Stomach smooth muscle (tissue), 2 donors: ENCODE results near the gene GALNT9.

Experiments
- H3K27ac ChIP-seq: one replicate; pipeline ENCODE4 v1.7.0; 2013; ENCODE audit warnings: mild to moderate bottlenecking, low read length, inconsistent platforms
- H3K27me3 ChIP-seq, 2 donors: one replicate each; pipeline ENCODE4 v1.7.0; 2013; ENCODE audit warnings: low read length in 2 of 2; ENCODE audit not compliant: insufficient read depth in 2 of 2, control insufficient read depth in 1 of 2
- H3K36me3 ChIP-seq, 2 donors: one replicate each; pipeline ENCODE4 v1.7.0; 2013; ENCODE audit warnings: low read length in 2 of 2; ENCODE audit not compliant: control insufficient read depth in 2 of 2, insufficient read depth in 2 of 2
- H3K4me1 ChIP-seq: one replicate; pipeline ENCODE4 v1.7.0; 2013; ENCODE audit warnings: low read length; ENCODE audit not compliant: control insufficient read depth, insufficient read depth
- H3K4me3 ChIP-seq, 2 donors: one replicate each; pipeline ENCODE4 v1.7.0; 2013; ENCODE audit warnings: low read length in 2 of 2
- H3K9ac ChIP-seq, 2 donors: one replicate each; pipeline ENCODE4 v1.7.0; 2013; ENCODE audit warnings: low read length in 2 of 2, mild to moderate bottlenecking in 1 of 2
- H3K9me3 ChIP-seq, 2 donors: one replicate each; pipeline ENCODE4 v1.7.0; 2013; ENCODE audit warnings: low read length in 2 of 2; ENCODE audit not compliant: control insufficient read depth in 2 of 2
- donor health status: healthy.
- donor health status: Pancreatic carcinoma.

GALNT9 gene

DNA sequence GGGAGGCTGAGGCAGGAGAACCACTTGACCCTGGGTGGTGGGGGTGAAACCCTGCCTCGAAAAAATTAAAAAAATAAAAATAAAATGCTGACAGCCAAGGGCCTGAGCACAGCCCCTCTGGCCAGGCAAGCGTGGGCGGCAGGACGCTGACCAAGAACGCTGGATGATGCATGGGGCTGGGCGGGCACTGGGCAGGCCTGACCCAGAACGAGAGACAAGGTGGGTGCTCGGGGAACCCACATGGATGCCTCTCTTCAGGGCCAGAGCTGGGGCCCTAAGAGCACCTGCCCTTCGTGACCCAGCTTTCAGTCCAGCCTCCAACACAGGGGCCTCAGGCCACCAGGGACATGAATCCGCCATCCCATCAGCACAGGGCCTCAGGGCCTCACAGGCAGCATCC, 11.3 kb downstream of the GALNT9 start:
- Histone ChIP-seq H3K4me1 (peaks cover 9% of the 10 kb centered on the region), H3K27me3 (peaks cover 13 to 29% of the 10 kb centered on the region in 2 donors), H3K36me3 (no peaks in the 10 kb centered on the region), H3K4me3 (no peak overlapping the region), H3K9me3 (no peaks in the 10 kb centered on the region), H3K27ac (no peak overlapping the region), H3K9ac (no peak overlapping the region)

DNA sequence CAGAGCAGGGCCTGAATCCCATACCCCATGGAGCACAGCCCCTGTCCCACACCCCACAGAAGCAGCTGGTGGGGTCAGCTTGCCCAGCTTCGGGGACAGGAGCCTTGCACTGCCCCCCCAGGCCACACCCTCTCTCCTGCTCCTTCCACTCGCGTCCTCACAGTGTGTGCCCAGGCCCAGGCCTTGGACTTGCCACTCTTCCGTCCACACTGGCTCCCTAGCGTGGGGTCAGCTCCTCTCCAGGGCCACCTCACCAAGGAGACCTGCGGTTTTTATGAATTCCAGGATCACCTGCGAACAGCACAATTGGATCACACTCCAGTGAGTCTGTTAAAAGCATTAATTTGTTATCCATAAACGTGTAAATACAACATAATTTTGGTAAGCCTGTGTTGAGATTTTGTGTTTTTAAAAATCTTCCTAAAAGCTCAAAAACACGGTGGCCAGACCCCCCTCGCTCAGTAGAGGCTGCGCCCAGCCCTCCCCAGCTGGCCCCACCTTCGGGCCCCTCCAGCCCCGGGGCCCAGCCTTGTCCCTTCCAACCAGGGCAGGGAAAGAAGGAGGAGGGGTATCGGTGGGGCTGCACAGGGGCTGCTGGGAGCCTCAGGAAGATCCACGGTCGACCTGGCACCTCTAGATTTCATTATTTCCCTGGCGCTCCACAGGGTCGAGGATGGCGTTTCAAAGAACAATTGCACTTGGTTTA, 12.0 kb downstream of the GALNT9 start:
- Histone ChIP-seq H3K9ac (no peak overlapping the region), H3K27ac (no peak overlapping the region), H3K36me3 (no peaks in the 10 kb centered on the region), H3K27me3 (peaks cover 11 to 26% of the 10 kb centered on the region in 2 donors), H3K4me3 (no peak overlapping the region), H3K9me3 (peaks cover 0 to 4% of the 10 kb centered on the region in 2 donors), H3K4me1 (peaks cover 2% of the 10 kb centered on the region)

DNA sequence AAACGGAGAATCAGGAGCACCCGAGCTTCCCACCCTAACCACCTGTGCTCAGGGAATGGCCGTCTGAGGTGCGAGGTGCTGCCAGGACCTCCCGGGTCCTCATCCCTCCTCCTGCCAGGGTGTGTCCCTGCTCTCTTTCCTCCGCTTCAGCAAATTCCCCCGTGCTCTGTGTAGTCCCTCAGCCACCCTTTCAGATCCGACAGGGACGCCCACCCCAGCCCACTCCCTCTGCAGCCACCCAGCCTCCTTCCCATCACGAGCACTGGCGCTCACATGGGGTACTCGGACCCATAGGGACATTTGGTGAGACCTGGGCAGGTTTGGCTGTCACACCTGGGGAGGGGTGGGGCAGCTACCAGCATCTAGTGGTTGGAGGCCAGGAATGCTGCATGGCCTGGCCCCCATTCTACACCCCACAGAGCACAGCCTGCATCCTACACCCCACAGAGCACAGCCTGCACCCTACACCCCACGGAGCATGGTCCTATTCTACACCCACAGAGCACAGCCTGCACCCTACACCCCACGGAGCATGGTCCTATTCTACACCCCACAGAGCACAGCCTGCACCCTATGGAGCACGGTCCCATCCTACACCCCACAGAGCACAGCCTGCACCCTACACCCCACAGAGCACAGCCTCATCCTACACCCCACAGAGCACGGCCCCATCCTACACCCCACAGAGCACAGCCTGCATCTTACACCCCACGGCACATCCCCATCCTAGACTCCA, 12.7 kb downstream of the GALNT9 start:
- H3K4me1 ChIP-seq = no peaks in the 10 kb centered on the region
- H3K9ac ChIP-seq = no peak overlapping the region
- H3K36me3 ChIP-seq = no peaks in the 10 kb centered on the region
- H3K27ac ChIP-seq = no peak overlapping the region
- H3K4me3 ChIP-seq = no peak overlapping the region
- peaks cover 8 to 22% of the 10 kb centered on the region in 2 donors for H3K27me3 ChIP-seq
- peaks cover 0 to 10% of the 10 kb centered on the region in 2 donors for H3K9me3 ChIP-seq

DNA sequence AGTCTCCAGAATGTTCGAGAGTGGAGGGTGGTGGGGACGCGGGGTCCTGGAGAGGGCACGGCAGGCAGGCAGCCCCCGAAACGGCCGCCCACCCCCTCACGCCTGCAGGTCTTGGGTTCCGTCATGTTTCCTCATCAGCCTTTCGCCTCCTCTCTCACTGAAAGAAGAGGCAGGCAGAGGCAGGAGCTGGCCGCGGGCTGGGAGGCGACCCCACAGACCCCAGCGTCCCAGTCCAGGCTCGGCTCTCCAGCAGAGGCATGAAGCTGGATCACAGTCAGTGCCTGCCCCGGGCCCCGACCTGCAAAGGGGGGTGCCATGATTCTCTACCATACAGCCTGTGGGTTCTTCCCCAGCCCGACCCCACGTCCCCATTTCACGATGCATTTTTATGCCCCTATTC, 13.4 kb downstream of the GALNT9 start:
- H3K4me1 ChIP-seq = no peaks in the 10 kb centered on the region
- no peaks in the 10 kb centered on the region for H3K36me3 ChIP-seq
- no peak overlapping the region for H3K9ac ChIP-seq
- H3K27ac ChIP-seq = no peak overlapping the region
- peaks cover 0 to 17% of the 10 kb centered on the region in 2 donors for H3K9me3 ChIP-seq
- H3K27me3 ChIP-seq = peaks cover 10 to 23% of the 10 kb centered on the region in 2 donors
- H3K4me3 ChIP-seq = no peak overlapping the region

DNA sequence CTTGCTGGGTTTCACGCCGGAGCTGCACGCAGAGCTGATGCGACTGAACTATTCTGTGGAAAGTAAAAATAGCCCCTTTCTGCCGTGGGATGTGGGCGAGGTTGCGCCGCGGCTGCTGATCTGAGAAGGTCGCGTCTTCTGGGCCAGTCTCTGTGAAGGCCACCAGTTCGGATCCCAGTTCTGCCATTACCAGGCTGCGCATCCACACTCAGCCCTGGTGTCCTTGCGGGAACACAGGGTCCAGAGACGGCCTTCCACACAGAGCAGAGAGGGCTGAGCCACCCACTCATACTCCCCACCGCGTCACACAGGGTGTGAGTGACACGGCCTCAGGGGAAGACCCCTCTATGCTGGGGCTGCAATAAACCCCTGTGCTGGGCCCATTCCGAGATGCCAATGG, 13.9 kb downstream of the GALNT9 start:
- peaks cover 10 to 22% of the 10 kb centered on the region in 2 donors for H3K27me3 ChIP-seq
- H3K4me3 ChIP-seq = no peak overlapping the region
- no peaks in the 10 kb centered on the region for H3K4me1 ChIP-seq
- peaks cover 0 to 20% of the 10 kb centered on the region in 2 donors for H3K9me3 ChIP-seq
- H3K27ac ChIP-seq = no peak overlapping the region
- no peaks in the 10 kb centered on the region for H3K36me3 ChIP-seq
- no peak overlapping the region for H3K9ac ChIP-seq

DNA sequence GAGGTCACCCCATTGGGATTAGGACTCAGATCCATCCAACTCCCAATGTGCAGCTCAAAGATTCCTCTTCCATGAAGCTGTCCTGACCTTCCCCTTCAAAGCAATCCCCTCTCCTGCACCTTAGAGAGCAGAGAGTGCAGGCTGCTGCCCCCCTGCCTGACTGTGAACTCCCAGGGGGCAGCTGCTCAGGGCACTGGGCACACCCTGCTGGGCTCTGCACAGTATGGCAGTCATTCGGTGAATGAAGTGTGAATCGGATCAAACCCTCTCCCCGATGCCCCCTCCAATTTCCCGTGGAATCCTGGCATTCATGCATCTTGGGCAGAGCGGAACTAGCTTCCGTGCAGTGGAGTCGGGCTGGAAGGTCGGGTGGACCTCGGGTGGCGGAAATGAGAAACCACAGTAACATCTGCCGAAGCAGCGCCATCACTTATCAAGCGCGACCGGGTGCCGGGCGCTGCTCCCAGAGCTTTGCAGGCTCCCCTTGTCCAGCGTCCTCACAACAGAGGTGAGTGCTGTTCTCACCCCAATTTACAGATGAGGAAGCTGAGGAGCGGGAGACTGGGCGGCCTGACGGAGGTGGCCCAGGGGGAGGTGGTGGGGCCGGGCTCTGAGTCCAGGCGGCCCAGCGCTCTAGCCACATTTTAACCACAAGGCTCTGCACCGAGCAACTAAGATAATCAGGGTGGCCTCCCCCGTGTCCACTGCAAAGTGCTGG, 14.7 kb downstream of the GALNT9 start:
- peaks cover 0 to 20% of the 10 kb centered on the region in 2 donors for H3K9me3 ChIP-seq
- H3K4me1 ChIP-seq = no peaks in the 10 kb centered on the region
- H3K36me3 ChIP-seq = no peaks in the 10 kb centered on the region
- no peak overlapping the region for H3K27ac ChIP-seq
- no peak overlapping the region for H3K9ac ChIP-seq
- H3K4me3 ChIP-seq = no peak overlapping the region
- H3K27me3 ChIP-seq = peaks cover 10 to 25% of the 10 kb centered on the region in 2 donors

DNA sequence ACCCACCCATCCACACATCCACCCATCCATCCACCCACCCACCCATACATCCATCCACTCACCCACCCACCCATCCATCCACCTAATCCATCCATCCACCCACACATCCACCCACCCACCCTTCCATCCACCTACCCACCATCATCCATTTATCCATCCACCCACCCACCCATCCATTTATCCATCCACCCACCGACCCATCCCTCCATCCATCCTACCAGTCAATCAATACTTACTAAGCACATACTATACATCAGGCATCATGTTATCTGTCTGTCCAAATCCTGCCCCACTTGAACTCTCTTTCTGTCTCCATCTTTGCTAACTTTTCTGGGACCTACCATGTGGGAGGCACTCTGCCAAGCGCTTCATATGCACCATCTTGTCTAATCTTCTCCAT, 15.4 kb downstream of the GALNT9 start:
- H3K4me1 ChIP-seq = no peaks in the 10 kb centered on the region
- no peaks in the 10 kb centered on the region for H3K36me3 ChIP-seq
- no peak overlapping the region for H3K9ac ChIP-seq

DNA sequence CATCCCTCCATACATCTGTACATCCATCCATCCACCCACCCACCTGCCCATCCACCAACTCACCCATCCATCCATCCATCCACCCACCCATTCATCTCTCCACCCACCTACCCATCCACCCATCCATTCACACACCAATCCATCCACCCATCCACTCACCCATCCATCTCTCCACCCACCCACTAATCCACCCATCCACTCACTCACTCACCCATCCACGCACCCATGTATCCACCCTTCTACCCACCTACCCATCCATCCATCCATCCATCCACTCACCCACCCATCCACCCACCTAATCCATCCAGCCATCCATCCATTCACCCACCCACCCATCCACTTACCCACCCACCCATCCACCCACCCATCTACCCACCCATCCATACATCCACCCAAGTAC, 16.2 kb downstream of the GALNT9 start:
- Histone ChIP-seq H3K27me3 (peaks cover 12 to 21% of the 10 kb centered on the region in 2 donors), H3K9me3 (peaks cover 0 to 20% of the 10 kb centered on the region in 2 donors)

More for the DNA sequence above, 15.4 kb downstream of the GALNT9 start:
- H3K27me3 ChIP-seq = peaks cover 10 to 25% of the 10 kb centered on the region in 2 donors
- peaks cover 0 to 20% of the 10 kb centered on the region in 2 donors for H3K9me3 ChIP-seq
- H3K4me3 ChIP-seq = no peak overlapping the region
- no peak overlapping the region for H3K27ac ChIP-seq

DNA sequence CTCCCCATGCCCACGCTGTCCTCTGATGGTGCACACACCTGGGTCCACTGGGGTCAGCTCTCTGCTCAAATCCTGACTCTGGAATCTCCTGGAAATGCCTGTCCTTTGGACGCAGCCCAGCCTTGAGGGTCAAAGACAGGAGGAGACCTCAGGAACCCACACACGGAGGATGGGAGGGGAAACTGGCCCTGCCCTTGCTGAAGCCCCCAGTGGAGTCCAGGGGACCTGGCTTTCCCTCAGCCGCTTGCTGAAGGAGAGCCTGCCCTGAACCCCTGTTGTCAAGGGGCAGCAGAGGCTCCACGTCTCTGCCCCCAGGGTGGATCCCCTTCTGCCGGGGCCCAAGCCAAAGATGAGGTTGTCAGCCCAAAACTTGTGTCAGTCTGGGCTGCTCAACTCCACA, 16.9 kb downstream of the GALNT9 start:
- peaks cover 0 to 20% of the 10 kb centered on the region in 2 donors for H3K9me3 ChIP-seq
- H3K27me3 ChIP-seq = peaks cover 12 to 21% of the 10 kb centered on the region in 2 donors
- H3K36me3 ChIP-seq = no peaks in the 10 kb centered on the region
- H3K4me1 ChIP-seq = no peaks in the 10 kb centered on the region
- no peak overlapping the region for H3K27ac ChIP-seq
- H3K9ac ChIP-seq = no peak overlapping the region
- no peak overlapping the region for H3K4me3 ChIP-seq

More for the DNA sequence above, 16.2 kb downstream of the GALNT9 start:
- no peaks in the 10 kb centered on the region for H3K36me3 ChIP-seq
- no peak overlapping the region for H3K9ac ChIP-seq
- no peaks in the 10 kb centered on the region for H3K4me1 ChIP-seq
- H3K4me3 ChIP-seq = no peak overlapping the region
- H3K27ac ChIP-seq = no peak overlapping the region

DNA sequence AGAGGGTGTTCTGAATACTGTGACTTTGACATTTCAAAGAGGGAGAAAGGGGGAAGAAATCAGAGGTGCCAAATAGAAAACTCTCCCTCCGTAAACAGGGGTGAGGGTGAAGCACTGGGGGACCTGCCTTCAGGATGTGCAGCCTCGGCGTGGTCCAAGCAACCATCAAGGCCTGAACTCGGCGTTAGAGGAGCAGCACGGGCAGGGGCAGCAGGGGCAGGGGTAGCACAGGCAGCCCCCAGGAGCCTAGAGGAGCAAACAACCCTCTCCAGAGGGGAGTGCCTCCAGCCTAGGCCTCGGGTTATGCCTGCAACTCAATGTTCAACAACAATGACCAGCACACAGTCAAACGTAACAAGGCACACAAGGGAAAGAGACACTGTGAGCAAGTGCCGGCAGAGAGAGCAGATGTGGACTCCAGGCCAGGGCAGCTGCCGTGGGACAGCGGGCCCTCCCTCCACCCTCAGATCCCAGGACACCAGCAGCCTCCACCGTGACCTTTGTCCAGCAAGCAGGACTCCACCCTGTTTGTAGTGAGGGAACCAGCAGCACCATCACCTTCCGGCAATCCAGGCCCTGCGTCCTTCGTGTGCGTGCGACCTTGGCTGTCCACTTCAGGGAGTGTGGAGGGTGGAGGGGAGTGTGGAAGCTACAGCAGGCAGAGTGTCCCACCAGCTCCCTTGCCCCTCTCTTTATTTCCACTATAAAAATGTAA, 18.0 kb downstream of the GALNT9 start:
- Histone ChIP-seq H3K27ac (no peak overlapping the region), H3K4me3 (no peak overlapping the region), H3K9me3 (peaks cover 0 to 20% of the 10 kb centered on the region in 2 donors)

More for the DNA sequence above, 18.0 kb downstream of the GALNT9 start:
- Histone ChIP-seq H3K4me1 (no peaks in the 10 kb centered on the region), H3K9ac (no peak overlapping the region), H3K36me3 (no peaks in the 10 kb centered on the region), H3K27me3 (peaks cover 8 to 13% of the 10 kb centered on the region in 2 donors)
